OCI-LY1 (cell line): ENCODE data around the gene USP38.

Experiments used
- H2AFZ ChIP-seq: fragments of 200-600 bp; sonication (generic), shearing (Covaris generic); 2 replicates; pipeline ENCODE4 v1.6.0; 2014; ENCODE audit warnings: antibody characterized with exemption, mild to moderate bottlenecking, low read length
- H3F3A ChIP-seq: fragments of 200-600 bp; sonication (generic), shearing (Covaris generic); 2 replicates; pipeline ENCODE4 v1.6.0; 2014; ENCODE audit warnings: mild to moderate bottlenecking, antibody characterized with exemption, low read length, moderate library complexity; ENCODE audit not compliant: insufficient read depth
- H3K27ac ChIP-seq: fragments of 200-600 bp; sonication (generic); 2 replicates; pipeline ENCODE4 v1.5.1; 2014; ENCODE audit warnings: low read length, mixed run types, mild to moderate bottlenecking, low read depth; ENCODE audit not compliant: poor library complexity, severe bottlenecking
- H3K27me3 ChIP-seq: fragments of 200-600 bp; sonication (generic); 2 replicates; pipeline ENCODE4 v1.6.0; 2014; ENCODE audit warnings: antibody characterized with exemption, mild to moderate bottlenecking, low read length, moderate library complexity; ENCODE audit not compliant: insufficient read depth
- H3K36me3 ChIP-seq: fragments of 200-600 bp; sonication (generic); 2 replicates; pipeline ENCODE4 v1.6.1; 2014; ENCODE audit warnings: mild to moderate bottlenecking, antibody characterized with exemption, low read length, moderate library complexity, mixed read lengths; ENCODE audit not compliant: insufficient read depth
- H3K4me1 ChIP-seq: fragments of 200-600 bp; sonication (generic); 2 replicates; pipeline ENCODE4 v1.5.1; 2014; ENCODE audit warnings: mild to moderate bottlenecking, low read length, moderate library complexity; ENCODE audit not compliant: insufficient read depth, severe bottlenecking
- H3K4me2 ChIP-seq: fragments of 200-600 bp; sonication (generic), shearing (Covaris generic); 2 replicates; pipeline ENCODE4 v1.6.1; 2014; ENCODE audit warnings: low read length
- H3K4me3 ChIP-seq: fragments of 200-600 bp; sonication (generic); 2 replicates; pipeline ENCODE4 v1.5.1; 2014; ENCODE audit warnings: low read length, low read depth, mild to moderate bottlenecking, mixed read lengths; ENCODE audit not compliant: poor library complexity, severe bottlenecking
- H3K79me2 ChIP-seq: fragments of 200-600 bp; shearing (Covaris generic); 2 replicates; pipeline ENCODE4 v1.6.1; 2016; ENCODE audit warnings: mixed run types, low read length, mixed read lengths; ENCODE audit not compliant: insufficient read depth
- H3K9ac ChIP-seq: fragments of 200-600 bp; sonication (generic), shearing (Covaris generic); 2 replicates; pipeline ENCODE4 v1.6.1; 2014; ENCODE audit warnings: mild to moderate bottlenecking, low read length, mixed read lengths
- H3K9me2 ChIP-seq: fragments of 200-600 bp; sonication (generic), shearing (Covaris generic); 2 replicates; pipeline ENCODE4 v1.6.1; 2014; ENCODE audit warnings: low read depth, mild to moderate bottlenecking, low read length, mixed read lengths
- H3K9me3 ChIP-seq: fragments of 200-600 bp; shearing (Covaris generic); 2 replicates; pipeline ENCODE4 v1.6.1; 2014; ENCODE audit warnings: low read length, mixed read lengths
- H4K20me1 ChIP-seq: fragments of 200-600 bp; sonication (generic), shearing (Covaris generic); 2 replicates; pipeline ENCODE4 v1.6.0; 2016; ENCODE audit warnings: mild to moderate bottlenecking, low read length; ENCODE audit not compliant: insufficient read depth
- CTCF ChIP-seq: fragments of 200-600 bp; sonication (generic), shearing (Covaris generic); IDR thresholded peaks from 2 replicates; pipeline ENCODE4 v1.5.1; 2017; ENCODE audit warnings: mild to moderate bottlenecking, antibody characterized with exemption, low read length, moderate library complexity, mixed read lengths
- EZH2 ChIP-seq: fragments of 200-600 bp; sonication (generic), shearing (Covaris generic); IDR thresholded peaks from 2 replicates; pipeline ENCODE4 v1.8.0; 2017; ENCODE audit warnings: borderline replicate concordance, mixed run types, mild to moderate bottlenecking, antibody characterized with exemption, low read length, moderate library complexity, mixed read lengths

Gene USP38

GRCh38 chr4:143178923-143179322, 5.8 kb upstream of the USP38 start:
- no peak for TF ChIP-seq CTCF
- Histone ChIP-seq H4K20me1 (no peaks in the 10 kb centered on the region), H3K9me2 (no peaks in the 10 kb centered on the region), H3K27me3 (no peaks in the 10 kb centered on the region), H3K36me3 (no peaks in the 10 kb centered on the region; the same call in 1 of the 2 replicates), H3K4me2 (no peak overlapping the region), H3K4me1 (peaks cover 15% of the 10 kb centered on the region), H3K79me2 (peaks cover 12% of the 10 kb centered on the region), H3K4me3 (no peak overlapping the region), H3K9me3 (peaks cover 10% of the 10 kb centered on the region), H2AFZ (no peak overlapping the region), H3F3A (no peaks in the 10 kb centered on the region), H3K27ac (no peak overlapping the region), H3K9ac (no peak overlapping the region)

GRCh38 chr4:143183513-143184216, 1.1 kb upstream of the USP38 start:
- Histone ChIP-seq H3K36me3 (peaks cover 7% of the 10 kb centered on the region; the same call in 1 of the 2 replicates), H3K27me3 (no peaks in the 10 kb centered on the region), H3K4me3 (peak overlapping the region; percentile 88), H3K9me2 (no peaks in the 10 kb centered on the region), H3K9me3 (no peaks in the 10 kb centered on the region), H3K27ac (peak overlapping the region; percentile 61), H3F3A (no peaks in the 10 kb centered on the region), H3K79me2 (peaks cover 46% of the 10 kb centered on the region), H3K4me2 (peak overlapping the region; percentile 93), H2AFZ (no peak overlapping the region), H4K20me1 (no peaks in the 10 kb centered on the region), H3K4me1 (peaks cover 46% of the 10 kb centered on the region), H3K9ac (peak overlapping the region; percentile 93)
- no peak for TF ChIP-seq CTCF
- TF ChIP-seq EZH2 = no peak

GRCh38 chr4:143184217-143184502, 557 bp upstream of the USP38 start:
- no peaks in the 10 kb centered on the region for H3K9me2 ChIP-seq
- H3K9me3 ChIP-seq = no peaks in the 10 kb centered on the region
- no peaks in the 10 kb centered on the region for H4K20me1 ChIP-seq
- TF ChIP-seq EZH2 = no peak
- no peak for TF ChIP-seq CTCF
- H3K36me3 ChIP-seq = peaks cover 8% of the 10 kb centered on the region; the same call in 1 of the 2 replicates
- peaks cover 51% of the 10 kb centered on the region for H3K4me1 ChIP-seq
- no peaks in the 10 kb centered on the region for H3F3A ChIP-seq
- H3K4me2 ChIP-seq = peak overlapping the region; percentile 93
- H3K9ac ChIP-seq = peak overlapping the region; percentile 93
- H3K4me3 ChIP-seq = peak overlapping the region; percentile 88
- no peaks in the 10 kb centered on the region for H3K27me3 ChIP-seq
- peaks cover 51% of the 10 kb centered on the region for H3K79me2 ChIP-seq
- peak overlapping the region; percentile 61 for H3K27ac ChIP-seq
- no peak overlapping the region for H2AFZ ChIP-seq
